SK-N-SH treated with all-trans-retinoic acid at 6 μM for 48 hours (cell line): ENCODE data around the gene MARCHF10.

Source experiments
- ATAC-seq: fragments of 200-7000 bp; cut with Tn5 transposase; 3 replicates; pipeline ENCODE4 v1.9.1; 2020; ENCODE audit warnings: mild to moderate bottlenecking, moderate library complexity
- ARNTL ChIP-seq: fragments of 450-650 bp; formaldehyde crosslinking; IDR thresholded peaks from 2 replicates; pipeline ENCODE4 v1.5.0; 2020; ENCODE audit warnings: low read depth, mild to moderate bottlenecking, moderate library complexity, borderline replicate concordance
- BACH2 ChIP-seq: fragments of 250-450 bp; sonication (Bioruptor Pico); IDR thresholded peaks from 2 replicates; pipeline ENCODE4 v1.9.0; 2021; ENCODE audit warnings: mild to moderate bottlenecking, borderline replicate concordance
- CREB5 ChIP-seq: fragments of 250-450 bp; sonication (Bioruptor Pico); IDR thresholded peaks from 2 replicates; pipeline ENCODE4 v1.5.1; 2020; ENCODE audit warnings: low read depth, mild to moderate bottlenecking, moderate library complexity
- CSDC2 ChIP-seq: fragments of 250-450 bp; sonication (Bioruptor Pico); IDR thresholded peaks from 2 replicates; pipeline ENCODE4 v1.5.0; 2020; ENCODE audit warnings: mild to moderate bottlenecking, moderate library complexity
- CSRNP3 ChIP-seq: fragments of 250-450 bp; sonication (Bioruptor Pico); IDR thresholded peaks from 2 replicates; pipeline ENCODE4 v1.5.1; 2021; ENCODE audit warnings: mild to moderate bottlenecking, moderate library complexity
- ESRRG ChIP-seq: fragments of 250-450 bp; sonication (Bioruptor Pico); IDR thresholded peaks from 2 replicates; pipeline ENCODE4 v1.6.1; 2021; ENCODE audit warnings: mild to moderate bottlenecking
- GLIS3 ChIP-seq: fragments of 250-450 bp; sonication (Bioruptor Pico); IDR thresholded peaks from 2 replicates; pipeline ENCODE4 v1.5.0; 2020; ENCODE audit warnings: mild to moderate bottlenecking, moderate library complexity
- ISL1 ChIP-seq: fragments of 250-450 bp; sonication (Bioruptor Pico); IDR thresholded peaks from 2 replicates; pipeline ENCODE4 v2.1.2; 2022; ENCODE audit warnings: mild to moderate bottlenecking, moderate library complexity
- OSR1 ChIP-seq: fragments of 250-450 bp; sonication (Bioruptor Pico); IDR thresholded peaks from 2 replicates; pipeline ENCODE4 v1.8.0; 2022; ENCODE audit warnings: moderate library complexity, mild to moderate bottlenecking, inconsistent platforms
- PATZ1 ChIP-seq: fragments of 250-450 bp; sonication (Bioruptor Pico); IDR thresholded peaks from 2 replicates; pipeline ENCODE4 v1.8.0; 2020; ENCODE audit warnings: mild to moderate bottlenecking, moderate library complexity, borderline replicate concordance
- POU6F1 ChIP-seq: fragments of 250-450 bp; sonication (Bioruptor Pico); IDR thresholded peaks from 2 replicates; pipeline ENCODE4 v1.8.0; 2021; ENCODE audit warnings: low read depth, mild to moderate bottlenecking, moderate library complexity, borderline replicate concordance
- PPARA ChIP-seq: fragments of 250-450 bp; sonication (Bioruptor Pico); IDR thresholded peaks from 2 replicates; pipeline ENCODE4 v1.5.0; 2020; ENCODE audit warnings: mild to moderate bottlenecking, borderline replicate concordance
- RARB ChIP-seq: fragments of 250-450 bp; sonication (Bioruptor Pico); IDR thresholded peaks from 2 replicates; pipeline ENCODE4 v1.8.0; 2021; ENCODE audit warnings: mild to moderate bottlenecking, moderate library complexity
- SNAI2 ChIP-seq: fragments of 250-450 bp; sonication (Bioruptor Pico); IDR thresholded peaks from 2 replicates; pipeline ENCODE4 v1.5.0; 2020; ENCODE audit warnings: mild to moderate bottlenecking, moderate library complexity
- TOX ChIP-seq: fragments of 250-450 bp; sonication (Bioruptor Pico); IDR thresholded peaks from 2 replicates; pipeline ENCODE4 v1.8.0; 2021; ENCODE audit warnings: mild to moderate bottlenecking, moderate library complexity, borderline replicate concordance
- TSHZ2 ChIP-seq: fragments of 250-450 bp; sonication (Bioruptor Pico); IDR thresholded peaks from 2 replicates; pipeline ENCODE4 v1.5.0; 2020; ENCODE audit warnings: mild to moderate bottlenecking, moderate library complexity
- ZC3H10 ChIP-seq: fragments of 250-450 bp; sonication (Bioruptor Pico); IDR thresholded peaks from 2 replicates; pipeline ENCODE4 v1.5.1; 2021; ENCODE audit warnings: mild to moderate bottlenecking, moderate library complexity
- ZFP3 ChIP-seq: fragments of 250-450 bp; sonication (Bioruptor Pico); IDR thresholded peaks from 2 replicates; pipeline ENCODE4 v1.5.0; 2020; ENCODE audit warnings: mild to moderate bottlenecking, moderate library complexity
- ZFP30 ChIP-seq: fragments of 450-650 bp; formaldehyde crosslinking; IDR thresholded peaks from 2 replicates; pipeline ENCODE4 v1.5.0; 2022; ENCODE audit warnings: mild to moderate bottlenecking, moderate library complexity
- ZNF565 ChIP-seq: fragments of 450-650 bp; formaldehyde crosslinking; conservative IDR thresholded peaks from 2 replicates; pipeline ENCODE4 v1.5.0; 2020; ENCODE audit warnings: low read depth, mild to moderate bottlenecking, moderate library complexity
- ZNF70 ChIP-seq: fragments of 450-650 bp; formaldehyde crosslinking; IDR thresholded peaks from 2 replicates; pipeline ENCODE4 v1.5.0; 2020; ENCODE audit warnings: mild to moderate bottlenecking, moderate library complexity
- ZNF8 ChIP-seq: fragments of 450-650 bp; formaldehyde crosslinking; IDR thresholded peaks from 2 replicates; pipeline ENCODE4 v1.5.0; 2020; ENCODE audit warnings: mild to moderate bottlenecking, moderate library complexity

MARCHF10 gene

GRCh38 chr17:62666061-62666800 lies 141.9 kb downstream of the MARCHF10 start (continued):
- TF ChIP-seq ZNF70 (CRISPR knock-in tag) (no peak), RARB (no peak), ZFP30 (no peak), TSHZ2 (CRISPR knock-in tag) (no peak), ZC3H10 (no peak), ISL1 (CRISPR knock-in tag) (no peak), POU6F1 (CRISPR knock-in tag) (no peak), TOX (CRISPR knock-in tag) (no peak)

- no peak for ATAC-seq
- TF ChIP-seq ZC3H10 (no peak), OSR1 (no peak), ZNF8 (CRISPR knock-in tag) (no peak), CSRNP3 (CRISPR knock-in tag) (no peak), BACH2 (CRISPR knock-in tag) (no peak), ZFP3 (no peak), GLIS3 (CRISPR knock-in tag) (no peak), ZNF70 (CRISPR knock-in tag) (no peak), PPARA (CRISPR knock-in tag) (no peak), TOX (CRISPR knock-in tag) (no peak), ESRRG (CRISPR knock-in tag) (no peak), ZFP30 (no peak), ISL1 (CRISPR knock-in tag) (no peak), SNAI2 (no peak), ZNF565 (CRISPR knock-in tag) (no peak), ARNTL (no peak)
These were observed 142.5 kb downstream of the MARCHF10 start for GRCh38 chr17:62665599-62665998.

GRCh38 chr17:62664336-62665120 lies 143.6 kb downstream of the MARCHF10 start:
- ATAC-seq = no peak
- no peak for TF ChIP-seq SNAI2
- TF ChIP-seq CSRNP3 (CRISPR knock-in tag) = no peak
- TF ChIP-seq PPARA (CRISPR knock-in tag) = no peak
- TF ChIP-seq PATZ1 (CRISPR knock-in tag) = no peak
- TF ChIP-seq OSR1 = no peak
- no peak for TF ChIP-seq ZC3H10
- TF ChIP-seq ARNTL = no peak
- no peak for TF ChIP-seq CREB5 (CRISPR knock-in tag)
- no peak for TF ChIP-seq CSDC2 (CRISPR knock-in tag)
- TF ChIP-seq BACH2 (CRISPR knock-in tag) = no peak
- TF ChIP-seq TSHZ2 (CRISPR knock-in tag) = no peak
